GM12864 (cell line): Measurements from ENCODE around the gene GOLGA8J.
"Not testable (repeated sequence)": the region's sequence is repeated elsewhere in the genome, so short reads cannot be mapped to it uniquely, and the experiment has no call there.

Experiments
- DNase-seq: peaks from one replicate; pipeline ENCODE4 v3.0.0-alpha.2; 2011; ENCODE audit warnings: low read depth
- H3K4me3 ChIP-seq: 2 replicates; pipeline ENCODE4 v1.5.1; 2011; ENCODE audit warnings: mild to moderate bottlenecking, low read depth, low read length, control low read depth
- TF ChIP-seq, protein P1 (sequence below): IDR thresholded peaks from 2 replicates; pipeline ENCODE4 v1.5.1; 2011; ENCODE audit warnings: low read depth, mild to moderate bottlenecking, moderate library complexity, low read length, control low read depth, inconsistent platforms; ENCODE audit errors: missing control alignments

GOLGA8J gene

GRCh38 chr15:30043211-30043655 is 39.5 kb upstream of the GOLGA8J start:
- TF ChIP-seq, protein P1, sequence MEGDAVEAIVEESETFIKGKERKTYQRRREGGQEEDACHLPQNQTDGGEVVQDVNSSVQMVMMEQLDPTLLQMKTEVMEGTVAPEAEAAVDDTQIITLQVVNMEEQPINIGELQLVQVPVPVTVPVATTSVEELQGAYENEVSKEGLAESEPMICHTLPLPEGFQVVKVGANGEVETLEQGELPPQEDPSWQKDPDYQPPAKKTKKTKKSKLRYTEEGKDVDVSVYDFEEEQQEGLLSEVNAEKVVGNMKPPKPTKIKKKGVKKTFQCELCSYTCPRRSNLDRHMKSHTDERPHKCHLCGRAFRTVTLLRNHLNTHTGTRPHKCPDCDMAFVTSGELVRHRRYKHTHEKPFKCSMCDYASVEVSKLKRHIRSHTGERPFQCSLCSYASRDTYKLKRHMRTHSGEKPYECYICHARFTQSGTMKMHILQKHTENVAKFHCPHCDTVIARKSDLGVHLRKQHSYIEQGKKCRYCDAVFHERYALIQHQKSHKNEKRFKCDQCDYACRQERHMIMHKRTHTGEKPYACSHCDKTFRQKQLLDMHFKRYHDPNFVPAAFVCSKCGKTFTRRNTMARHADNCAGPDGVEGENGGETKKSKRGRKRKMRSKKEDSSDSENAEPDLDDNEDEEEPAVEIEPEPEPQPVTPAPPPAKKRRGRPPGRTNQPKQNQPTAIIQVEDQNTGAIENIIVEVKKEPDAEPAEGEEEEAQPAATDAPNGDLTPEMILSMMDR = no peak
- no peak for DNase-seq
- H3K4me3 ChIP-seq = no peak overlapping the region

- DNase-seq = no peak
- H3K4me3 ChIP-seq = no peak overlapping the region
- TF ChIP-seq, protein P1 = no peak
Observed at GRCh38 chr15:30044377-30044776, 38.4 kb upstream of the GOLGA8J start.

- DNase-seq, H3K4me3 ChIP-seq: not testable (repeated sequence)
Observed at GRCh38 chr15:30044826-30045225, 37.9 kb upstream of the GOLGA8J start.

- H3K4me3 ChIP-seq, DNase-seq: not testable (repeated sequence)
Observed at GRCh38 chr15:30045248-30046041, 37.3 kb upstream of the GOLGA8J start.

GRCh38 chr15:30046430-30046829 is 36.3 kb upstream of the GOLGA8J start:
- TF ChIP-seq, protein P1 = no peak
- no peak for DNase-seq
- H3K4me3 ChIP-seq = no peak overlapping the region

DNA sequence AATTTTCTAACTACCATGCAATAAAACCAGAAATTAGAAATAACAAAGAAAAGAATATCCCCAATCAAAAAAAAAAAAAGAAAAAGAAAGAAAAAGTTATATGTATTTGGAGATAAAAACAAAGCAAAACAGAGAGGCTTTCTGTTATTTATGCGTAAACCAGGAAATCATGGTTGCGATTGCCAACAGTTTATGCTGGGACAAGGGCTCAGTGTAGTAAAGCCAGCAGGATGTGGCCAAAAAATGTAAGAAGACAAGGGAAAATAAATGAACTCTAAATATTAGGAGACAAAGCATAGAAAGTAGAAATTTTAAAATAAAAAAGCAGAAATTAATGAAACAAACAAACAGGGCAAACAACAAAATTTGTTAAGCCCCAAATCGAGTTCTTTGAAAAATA is 27.2 kb upstream of the GOLGA8J start:
- no peak overlapping the region for H3K4me3 ChIP-seq
- TF ChIP-seq, protein P1 = no peak
- DNase-seq = no peak

GRCh38 chr15:30056166-30056565 is 26.6 kb upstream of the GOLGA8J start:
- DNase-seq = no peak
- TF ChIP-seq, protein P1 = no peak
- H3K4me3 ChIP-seq = no peak overlapping the region

DNA sequence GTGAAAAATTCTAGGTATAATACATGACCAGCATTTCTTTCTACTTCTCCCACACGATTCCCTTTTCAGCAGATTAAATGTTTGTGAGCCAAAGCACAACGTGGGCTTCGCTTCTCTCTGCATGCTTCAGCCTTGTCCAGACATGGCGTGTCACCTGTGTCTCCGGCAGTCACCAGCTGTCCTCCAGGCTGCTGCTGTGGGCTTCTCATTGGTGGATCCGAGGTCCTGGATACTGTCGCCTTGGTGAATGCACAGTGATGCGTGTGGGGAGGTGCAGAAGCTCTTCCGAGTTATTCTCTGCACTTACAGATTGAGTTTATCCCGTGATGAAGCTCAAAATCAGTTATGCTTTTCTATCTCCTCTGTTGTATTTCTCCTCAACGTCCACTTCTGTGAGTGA is 23.0 kb upstream of the GOLGA8J start:
- no peak overlapping the region for H3K4me3 ChIP-seq
- TF ChIP-seq, protein P1 = no peak
- no peak for DNase-seq
